Measurements from ENCODE around the gene KCNJ14.

DNA sequence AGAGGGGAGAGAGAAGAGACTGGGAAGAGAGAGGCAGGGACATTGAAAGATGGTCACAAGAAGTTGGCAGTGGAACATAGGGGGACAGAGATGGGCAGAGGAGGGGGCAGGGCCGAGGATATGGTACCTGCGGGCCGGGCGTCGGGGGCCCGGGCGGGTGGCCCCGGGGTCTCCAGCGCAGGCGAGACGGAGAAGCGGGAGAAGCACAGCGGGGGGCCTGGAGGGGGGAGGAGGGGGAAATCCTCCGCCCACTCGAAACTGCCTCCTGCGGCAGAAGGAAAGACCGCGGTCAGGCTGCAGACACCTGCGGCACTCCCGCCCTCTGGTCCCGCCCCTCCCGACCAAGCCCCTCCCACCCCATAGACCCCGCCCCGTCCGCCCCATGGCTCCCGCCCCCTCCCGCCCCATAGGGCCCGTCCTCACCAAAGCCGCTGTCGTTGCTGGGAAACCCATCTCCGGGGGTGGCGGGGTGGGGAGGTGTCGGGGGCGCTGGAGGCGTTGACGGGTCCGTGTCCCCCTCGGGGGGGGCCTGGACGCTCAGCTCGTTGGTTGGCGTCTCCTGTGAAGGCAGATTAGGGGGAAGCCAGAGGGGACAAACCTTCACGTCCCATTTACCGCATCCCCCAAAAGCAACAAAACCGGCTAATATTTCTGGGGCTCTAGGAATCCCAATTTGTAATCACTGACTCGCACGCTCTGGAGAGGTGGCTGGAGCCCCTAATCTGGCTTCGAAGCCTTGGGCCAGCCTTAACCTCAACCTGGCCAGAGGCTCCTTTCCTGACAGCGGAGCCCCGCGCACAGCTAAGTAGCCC, 35.8 kb downstream of the KCNJ14 start:
- TF ChIP-seq CTCF (IDR thresholded peaks at IDR 0.05) (no peak), POLR2A (IDR thresholded peaks at IDR 0.05) (no peak)

Measured in Peyer's patch (tissue), 4 donors.